ENCODE results near the gene TMEM120B.
A peak's percentile ranks its signal among the peaks of the same experiment; 100 is the strongest.

Gene TMEM120B

GRCh38 chr12:121806009-121806545 is 93.5 kb downstream of the TMEM120B start:
- no peak for DNase-seq

GRCh38 chr12:121806546-121807423 is 94.2 kb downstream of the TMEM120B start:
- no peak for DNase-seq

- no peak for DNase-seq
Measured at GRCh38 chr12:121807642-121808347, 95.2 kb downstream of the TMEM120B start.

- DNase-seq = no peak
Measured at GRCh38 chr12:121808623-121809022, 96.1 kb downstream of the TMEM120B start.

GRCh38 chr12:121809712-121810116 is 97.2 kb downstream of the TMEM120B start:
- DNase-seq = no peak

- no peak for DNase-seq
Measured at GRCh38 chr12:121810234-121810817, 97.8 kb downstream of the TMEM120B start.

GRCh38 chr12:121810833-121811433 is 98.4 kb downstream of the TMEM120B start:
- DNase-seq = no peak

- peak; percentile 54 for DNase-seq
Measured at GRCh38 chr12:121811434-121812319, 99.1 kb downstream of the TMEM120B start.

GRCh38 chr12:121812320-121812871 is 99.8 kb downstream of the TMEM120B start:
- DNase-seq = no peak

GRCh38 chr12:121812921-121813896 is 100.7 kb downstream of the TMEM120B start:
- DNase-seq = no peak

- DNase-seq = no peak
Measured at GRCh38 chr12:121813951-121814350, 101.4 kb downstream of the TMEM120B start.

- no peak for DNase-seq
Measured at GRCh38 chr12:121814429-121815119, 102.0 kb downstream of the TMEM120B start.

- no peak for DNase-seq
Measured at GRCh38 chr12:121815263-121815662, 102.7 kb downstream of the TMEM120B start.

- no peak for DNase-seq
Measured at GRCh38 chr12:121816925-121817647, 104.5 kb downstream of the TMEM120B start.

GRCh38 chr12:121817648-121818043 is 105.1 kb downstream of the TMEM120B start:
- no peak for DNase-seq

- no peak for DNase-seq
Measured at GRCh38 chr12:121819212-121819949, 106.8 kb downstream of the TMEM120B start.

- no peak for DNase-seq
Measured at GRCh38 chr12:121820056-121820455, 107.5 kb downstream of the TMEM120B start.

- DNase-seq = no peak
Measured at GRCh38 chr12:121822393-121823100, 110.0 kb downstream of the TMEM120B start.
